NT2/D1 (cell line): ENCODE measurements around the gene CTU2.

Source experiments
- DNase-seq: peaks from one replicate; pipeline ENCODE4 v3.0.0-alpha.2; 2011; ENCODE audit warnings: low read depth, low spot score
- H3K27me3 ChIP-seq: 2 replicates; pipeline ENCODE4 v1.6.0; 2011; ENCODE audit warnings: mild to moderate bottlenecking; ENCODE audit not compliant: insufficient read length, insufficient read depth
- H3K36me3 ChIP-seq: 2 replicates; pipeline ENCODE4 v1.6.1; 2011; ENCODE audit warnings: mild to moderate bottlenecking, low read length, mixed read lengths; ENCODE audit not compliant: insufficient read depth, insufficient read length
- H3K4me1 ChIP-seq: 2 replicates; pipeline ENCODE4 v1.5.1; 2011; ENCODE audit not compliant: insufficient read depth, insufficient read length
- H3K4me3 ChIP-seq: 2 replicates; pipeline ENCODE4 v1.5.1; 2011; ENCODE audit warnings: low read depth; ENCODE audit not compliant: insufficient read length
- H3K9ac ChIP-seq: 2 replicates; pipeline ENCODE4 v1.6.0; 2011; ENCODE audit warnings: low read depth; ENCODE audit not compliant: insufficient read length
- H3K9me3 ChIP-seq: 2 replicates; pipeline ENCODE4 v1.5.1; 2011; ENCODE audit warnings: mild to moderate bottlenecking, low read length; ENCODE audit not compliant: insufficient read depth
- SUZ12 ChIP-seq: IDR thresholded peaks from 2 replicates; pipeline ENCODE4 v1.6.1; 2011; ENCODE audit not compliant: insufficient read length, insufficient read depth; ENCODE audit errors: extremely low read depth
- YY1 ChIP-seq: IDR thresholded peaks from 2 replicates; pipeline ENCODE4 v1.6.1; 2011; ENCODE audit not compliant: insufficient read length, insufficient read depth
- ZNF274 ChIP-seq: IDR thresholded peaks from 2 replicates; pipeline ENCODE4 v1.6.1; 2011; ENCODE audit warnings: mild to moderate bottlenecking, low read depth, low read length

The CTU2 gene

GRCh38 chr16:88719267-88719932, 13.1 kb downstream of the CTU2 start:
- H3K36me3 ChIP-seq: peaks cover 96% of the 10 kb centered on the region
- H3K9me3 ChIP-seq: no peaks in the 10 kb centered on the region
- H3K27me3 ChIP-seq: no peaks in the 10 kb centered on the region
- no peak overlapping the region for H3K9ac ChIP-seq
- DNase-seq: no peak
- no peak for TF ChIP-seq SUZ12
- TF ChIP-seq YY1: no peak
- no peak for TF ChIP-seq ZNF274
- peaks cover 4% of the 10 kb centered on the region for H3K4me1 ChIP-seq
- H3K4me3 ChIP-seq: no peak overlapping the region

GRCh38 chr16:88719933-88720296, 13.6 kb downstream of the CTU2 start:
- peaks cover 96% of the 10 kb centered on the region for H3K36me3 ChIP-seq

GRCh38 chr16:88720396-88720970, 14.2 kb downstream of the CTU2 start:
- Histone ChIP-seq H3K4me1 (peaks cover 10% of the 10 kb centered on the region), H3K9me3 (no peaks in the 10 kb centered on the region), H3K4me3 (no peak overlapping the region), H3K9ac (no peak overlapping the region), H3K36me3 (peaks cover 96% of the 10 kb centered on the region), H3K27me3 (no peaks in the 10 kb centered on the region)
- no peak for TF ChIP-seq YY1
- no peak for TF ChIP-seq ZNF274
- no peak for TF ChIP-seq SUZ12
- no peak for DNase-seq

More at GRCh38 chr16:88719933-88720296, 13.6 kb downstream of the CTU2 start:
- TF ChIP-seq ZNF274 (no peak), SUZ12 (no peak), YY1 (no peak)
- Histone ChIP-seq H3K9ac (no peak overlapping the region), H3K4me1 (peaks cover 6% of the 10 kb centered on the region), H3K27me3 (no peaks in the 10 kb centered on the region), H3K9me3 (no peaks in the 10 kb centered on the region), H3K4me3 (no peak overlapping the region)
- no peak for DNase-seq

- H3K4me3 ChIP-seq: no peak overlapping the region
- no peak for TF ChIP-seq ZNF274
- TF ChIP-seq YY1: no peak
- no peak for TF ChIP-seq SUZ12
- no peak overlapping the region for H3K9ac ChIP-seq
- H3K4me1 ChIP-seq: peaks cover 15% of the 10 kb centered on the region
- no peak for DNase-seq
- H3K27me3 ChIP-seq: no peaks in the 10 kb centered on the region
- H3K36me3 ChIP-seq: peaks cover 96% of the 10 kb centered on the region
- H3K9me3 ChIP-seq: no peaks in the 10 kb centered on the region
Observed at GRCh38 chr16:88721236-88721635, 14.9 kb downstream of the CTU2 start.

GRCh38 chr16:88721815-88722755, 15.8 kb downstream of the CTU2 start:
- H3K27me3 ChIP-seq: no peaks in the 10 kb centered on the region
- no peaks in the 10 kb centered on the region for H3K9me3 ChIP-seq
- no peak overlapping the region for H3K9ac ChIP-seq
- H3K4me1 ChIP-seq: peaks cover 20% of the 10 kb centered on the region
- H3K4me3 ChIP-seq: no peak overlapping the region
- DNase-seq: no peak
- H3K36me3 ChIP-seq: peaks cover 96% of the 10 kb centered on the region
- TF ChIP-seq ZNF274 (no peak), SUZ12 (no peak), YY1 (no peak)

GRCh38 chr16:88722784-88723506, 16.6 kb downstream of the CTU2 start:
- no peak overlapping the region for H3K9ac ChIP-seq
- peaks cover 26% of the 10 kb centered on the region for H3K4me1 ChIP-seq
- H3K27me3 ChIP-seq: no peaks in the 10 kb centered on the region
- no peak for DNase-seq
- no peak for TF ChIP-seq SUZ12
- no peak for TF ChIP-seq YY1
- TF ChIP-seq ZNF274: no peak
- no peak overlapping the region for H3K4me3 ChIP-seq
- H3K9me3 ChIP-seq: no peaks in the 10 kb centered on the region
- peaks cover 97% of the 10 kb centered on the region for H3K36me3 ChIP-seq

- DNase-seq: no peak
Observed at GRCh38 chr16:88723507-88723887, 17.2 kb downstream of the CTU2 start.

More at GRCh38 chr16:88723507-88723887, 17.2 kb downstream of the CTU2 start:
- no peaks in the 10 kb centered on the region for H3K27me3 ChIP-seq
- no peak overlapping the region for H3K9ac ChIP-seq
- peaks cover 95% of the 10 kb centered on the region for H3K36me3 ChIP-seq
- no peak overlapping the region for H3K4me3 ChIP-seq
- no peak for TF ChIP-seq SUZ12
- no peak for TF ChIP-seq YY1
- TF ChIP-seq ZNF274: no peak
- H3K4me1 ChIP-seq: peaks cover 29% of the 10 kb centered on the region
- no peaks in the 10 kb centered on the region for H3K9me3 ChIP-seq
